Measurements from ENCODE around the gene SLC6A12.

SLC6A12 gene

GRCh38 chr12:212715-213526, 1.0 kb downstream of the SLC6A12 start:
- no peak for DNase-seq

GRCh38 chr12:212415-212714, 1.6 kb downstream of the SLC6A12 start:
- no peak for DNase-seq

GRCh38 chr12:211639-212414, 2.1 kb downstream of the SLC6A12 start:
- DNase-seq: no peak

- DNase-seq: no peak
These were observed 2.9 kb downstream of the SLC6A12 start for GRCh38 chr12:211142-211465.

- no peak for DNase-seq
These were observed 3.4 kb downstream of the SLC6A12 start for GRCh38 chr12:210277-211141.

- no peak for DNase-seq
These were observed 4.1 kb downstream of the SLC6A12 start for GRCh38 chr12:209851-210250.

- no peak for DNase-seq
These were observed 4.7 kb downstream of the SLC6A12 start for GRCh38 chr12:209246-209645.

GRCh38 chr12:208813-209212, 5.1 kb downstream of the SLC6A12 start:
- DNase-seq: no peak

GRCh38 chr12:207804-208203, 6.2 kb downstream of the SLC6A12 start:
- no peak for DNase-seq

- DNase-seq: no peak
These were observed 7.1 kb downstream of the SLC6A12 start for GRCh38 chr12:206746-207440.

GRCh38 chr12:205026-205425, 8.9 kb downstream of the SLC6A12 start:
- no peak for DNase-seq

- no peak for DNase-seq
These were observed 9.7 kb downstream of the SLC6A12 start for GRCh38 chr12:204261-204678.

GRCh38 chr12:203462-204260, 10.3 kb downstream of the SLC6A12 start:
- DNase-seq: no peak

- no peak for DNase-seq
These were observed 10.9 kb downstream of the SLC6A12 start for GRCh38 chr12:203074-203461.

- DNase-seq: peak; percentile 87
These were observed 11.8 kb downstream of the SLC6A12 start for GRCh38 chr12:202081-202731.

- no peak for DNase-seq
These were observed 12.6 kb downstream of the SLC6A12 start for GRCh38 chr12:201361-201760.

GRCh38 chr12:198705-199104, 15.3 kb downstream of the SLC6A12 start:
- no peak for DNase-seq

- no peak for DNase-seq
These were observed 15.9 kb downstream of the SLC6A12 start for GRCh38 chr12:197911-198695.

GRCh38 chr12:197347-197746, 16.6 kb downstream of the SLC6A12 start:
- no peak for DNase-seq

GRCh38 chr12:196436-196835, 17.5 kb downstream of the SLC6A12 start:
- no peak for DNase-seq

GRCh38 chr12:195951-196350, 18.0 kb downstream of the SLC6A12 start:
- no peak for DNase-seq
